ENCODE data around the gene CYP2C19.

DNA sequence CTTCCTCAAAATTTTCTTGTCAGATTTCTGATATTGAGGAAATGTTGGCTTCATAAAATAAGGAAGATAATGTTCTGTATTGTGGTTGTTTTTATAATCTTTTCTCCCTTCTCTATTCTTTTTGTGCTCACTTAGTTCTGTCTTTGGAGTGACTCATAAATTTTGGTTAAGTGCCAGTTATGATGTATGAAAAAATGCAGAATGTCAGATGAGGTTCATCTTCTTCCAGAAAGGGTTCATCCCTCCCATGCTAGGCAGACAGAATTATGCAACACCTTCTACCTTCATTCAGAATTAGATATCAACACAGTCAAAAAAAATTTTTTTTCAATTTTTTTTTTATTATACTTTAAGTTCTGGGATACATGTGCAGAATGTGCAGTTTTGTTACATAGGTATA, 36.6 kb upstream of the CYP2C19 start:
- TF ChIP-seq, protein P1, sequence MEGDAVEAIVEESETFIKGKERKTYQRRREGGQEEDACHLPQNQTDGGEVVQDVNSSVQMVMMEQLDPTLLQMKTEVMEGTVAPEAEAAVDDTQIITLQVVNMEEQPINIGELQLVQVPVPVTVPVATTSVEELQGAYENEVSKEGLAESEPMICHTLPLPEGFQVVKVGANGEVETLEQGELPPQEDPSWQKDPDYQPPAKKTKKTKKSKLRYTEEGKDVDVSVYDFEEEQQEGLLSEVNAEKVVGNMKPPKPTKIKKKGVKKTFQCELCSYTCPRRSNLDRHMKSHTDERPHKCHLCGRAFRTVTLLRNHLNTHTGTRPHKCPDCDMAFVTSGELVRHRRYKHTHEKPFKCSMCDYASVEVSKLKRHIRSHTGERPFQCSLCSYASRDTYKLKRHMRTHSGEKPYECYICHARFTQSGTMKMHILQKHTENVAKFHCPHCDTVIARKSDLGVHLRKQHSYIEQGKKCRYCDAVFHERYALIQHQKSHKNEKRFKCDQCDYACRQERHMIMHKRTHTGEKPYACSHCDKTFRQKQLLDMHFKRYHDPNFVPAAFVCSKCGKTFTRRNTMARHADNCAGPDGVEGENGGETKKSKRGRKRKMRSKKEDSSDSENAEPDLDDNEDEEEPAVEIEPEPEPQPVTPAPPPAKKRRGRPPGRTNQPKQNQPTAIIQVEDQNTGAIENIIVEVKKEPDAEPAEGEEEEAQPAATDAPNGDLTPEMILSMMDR (optimal IDR thresholded peaks at IDR 0.05 in 1 of 3, IDR thresholded peaks at IDR 0.05 in 1 of 3, conservative IDR thresholded peaks at IDR 0.05 in 1 of 3; ENCODE audit: extremely low read depth in 1 of 3, insufficient read depth in 2 of 3, low read length in 3 of 3) = no peak
- no peak for TF ChIP-seq EZH2 (IDR thresholded peaks at IDR 0.05; ENCODE audit: low read length)

Data from keratinocyte (primary cell).